ENCODE measurements around the gene PHC2. TPM values are rescaled to one million over a fixed set of nuclear protein-coding genes. Genes with fewer than 3 reads are reported as not detected.
A peak's percentile ranks its signal among the peaks of the same experiment; 100 is the strongest.

PHC2 gene
- total RNA-seq, 1 donor from 2014 or later = 135 TPM

- Mint-ChIP-seq H3K36me3 (ENCODE audit: insufficient read depth) (peaks cover 7% of the 10 kb centered on the region), H3K4me3 (ENCODE audit: low read depth) (no peak overlapping the region), H3K4me1 (ENCODE audit: low read depth) (peaks cover 16% of the 10 kb centered on the region), H3K27ac (no peak overlapping the region), H3K9me3 (ENCODE audit: low read depth) (no peaks in the 10 kb centered on the region), H3K27me3 (peaks cover 2% of the 10 kb centered on the region)
- no peak for DNase-seq (ENCODE audit: low spot score, unreplicated experiment)
- no peak for TF ChIP-seq CTCF (IDR thresholded peaks at IDR 0.05; ENCODE audit: unreplicated experiment)
Measured at GRCh38 chr1:33370301-33370700, 60.6 kb downstream of the PHC2 start.

DNA sequence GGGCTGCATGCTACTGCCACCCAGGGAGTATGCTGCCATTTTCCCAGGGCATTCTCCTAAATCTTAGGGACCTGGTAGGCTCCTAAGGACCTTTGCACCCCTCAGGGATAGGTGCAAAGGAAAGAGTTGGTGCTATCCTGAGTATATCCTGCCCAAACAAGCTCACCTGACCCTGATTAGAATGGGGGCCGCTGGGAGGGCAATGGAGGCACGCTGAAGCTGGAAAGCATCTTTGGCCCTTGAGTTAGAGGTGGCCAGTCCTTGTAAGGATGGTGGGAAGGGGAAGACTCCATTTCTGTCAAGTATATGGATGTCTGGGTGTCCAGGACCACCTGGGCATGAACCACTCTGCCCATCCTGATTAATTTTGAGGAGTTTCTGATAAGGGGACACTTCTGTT lies 61.1 kb downstream of the PHC2 start:
- Mint-ChIP-seq H3K4me3 (ENCODE audit: low read depth) (no peak overlapping the region), H3K9me3 (ENCODE audit: low read depth) (no peaks in the 10 kb centered on the region), H3K27me3 (peaks cover 2% of the 10 kb centered on the region), H3K4me1 (ENCODE audit: low read depth) (peaks cover 22% of the 10 kb centered on the region), H3K27ac (no peak overlapping the region), H3K36me3 (ENCODE audit: insufficient read depth) (peaks cover 4% of the 10 kb centered on the region)
- TF ChIP-seq CTCF (IDR thresholded peaks at IDR 0.05; ENCODE audit: unreplicated experiment) = no peak
- DNase-seq (ENCODE audit: low spot score, unreplicated experiment) = no peak

- Mint-ChIP-seq H3K36me3 (ENCODE audit: insufficient read depth) (peaks cover 4% of the 10 kb centered on the region), H3K27ac (no peak overlapping the region), H3K27me3 (peaks cover 2% of the 10 kb centered on the region), H3K9me3 (ENCODE audit: low read depth) (no peaks in the 10 kb centered on the region), H3K4me3 (ENCODE audit: low read depth) (no peak overlapping the region), H3K4me1 (ENCODE audit: low read depth) (peaks cover 29% of the 10 kb centered on the region)
- no peak for TF ChIP-seq CTCF (IDR thresholded peaks at IDR 0.05; ENCODE audit: unreplicated experiment)
- DNase-seq (ENCODE audit: low spot score, unreplicated experiment) = no peak
Measured at GRCh38 chr1:33369081-33369480, 61.8 kb downstream of the PHC2 start.

GRCh38 chr1:33368431-33368830 lies 62.5 kb downstream of the PHC2 start:
- H3K27me3 Mint-ChIP-seq = peaks cover 2% of the 10 kb centered on the region
- DNase-seq (ENCODE audit: low spot score, unreplicated experiment) = no peak
- no peak overlapping the region for H3K4me3 Mint-ChIP-seq (ENCODE audit: low read depth)
- peaks cover 32% of the 10 kb centered on the region for H3K4me1 Mint-ChIP-seq (ENCODE audit: low read depth)
- H3K36me3 Mint-ChIP-seq (ENCODE audit: insufficient read depth) = peaks cover 2% of the 10 kb centered on the region
- TF ChIP-seq CTCF (IDR thresholded peaks at IDR 0.05; ENCODE audit: unreplicated experiment) = no peak
- H3K27ac Mint-ChIP-seq = no peak overlapping the region
- no peaks in the 10 kb centered on the region for H3K9me3 Mint-ChIP-seq (ENCODE audit: low read depth)

GRCh38 chr1:33367485-33368405 lies 63.1 kb downstream of the PHC2 start:
- H3K4me3 Mint-ChIP-seq (ENCODE audit: low read depth) = no peak overlapping the region
- H3K27me3 Mint-ChIP-seq = no peaks in the 10 kb centered on the region

More at GRCh38 chr1:33367485-33368405, 63.1 kb downstream of the PHC2 start:
- Mint-ChIP-seq H3K36me3 (ENCODE audit: insufficient read depth) (peaks cover 2% of the 10 kb centered on the region), H3K9me3 (ENCODE audit: low read depth) (no peaks in the 10 kb centered on the region), H3K27ac (no peak overlapping the region), H3K4me1 (ENCODE audit: low read depth) (peaks cover 38% of the 10 kb centered on the region)
- peak; percentile 84 for DNase-seq (ENCODE audit: low spot score, unreplicated experiment)
- peak; percentile 98 for TF ChIP-seq CTCF (IDR thresholded peaks at IDR 0.05; ENCODE audit: unreplicated experiment)

All from progenitor cell of endocrine pancreas (in vitro differentiated cells).